GM19455 (cell line): ENCODE measurements around the gene PRUNE2.
A peak's percentile ranks its signal among the peaks of the same experiment; 100 is the strongest.
"Not testable (repeated sequence)": the region's sequence is repeated elsewhere in the genome, so short reads cannot be mapped to it uniquely, and the experiment has no call there.

ENCODE experiments used
- ATAC-seq: cut with Tn5 transposase; IDR thresholded peaks from one replicate; pipeline ENCODE4 v1.9.1; 2021; ENCODE audit not compliant: unreplicated experiment

Gene PRUNE2

GRCh38 chr9:76665966-76666365, 239.9 kb downstream of the PRUNE2 start:
- ATAC-seq = not testable (repeated sequence)

GRCh38 chr9:76665458-76665857, 240.5 kb downstream of the PRUNE2 start:
- ATAC-seq = no peak

- ATAC-seq = no peak
Observed at GRCh38 chr9:76664120-76664519, 241.8 kb downstream of the PRUNE2 start.

DNA sequence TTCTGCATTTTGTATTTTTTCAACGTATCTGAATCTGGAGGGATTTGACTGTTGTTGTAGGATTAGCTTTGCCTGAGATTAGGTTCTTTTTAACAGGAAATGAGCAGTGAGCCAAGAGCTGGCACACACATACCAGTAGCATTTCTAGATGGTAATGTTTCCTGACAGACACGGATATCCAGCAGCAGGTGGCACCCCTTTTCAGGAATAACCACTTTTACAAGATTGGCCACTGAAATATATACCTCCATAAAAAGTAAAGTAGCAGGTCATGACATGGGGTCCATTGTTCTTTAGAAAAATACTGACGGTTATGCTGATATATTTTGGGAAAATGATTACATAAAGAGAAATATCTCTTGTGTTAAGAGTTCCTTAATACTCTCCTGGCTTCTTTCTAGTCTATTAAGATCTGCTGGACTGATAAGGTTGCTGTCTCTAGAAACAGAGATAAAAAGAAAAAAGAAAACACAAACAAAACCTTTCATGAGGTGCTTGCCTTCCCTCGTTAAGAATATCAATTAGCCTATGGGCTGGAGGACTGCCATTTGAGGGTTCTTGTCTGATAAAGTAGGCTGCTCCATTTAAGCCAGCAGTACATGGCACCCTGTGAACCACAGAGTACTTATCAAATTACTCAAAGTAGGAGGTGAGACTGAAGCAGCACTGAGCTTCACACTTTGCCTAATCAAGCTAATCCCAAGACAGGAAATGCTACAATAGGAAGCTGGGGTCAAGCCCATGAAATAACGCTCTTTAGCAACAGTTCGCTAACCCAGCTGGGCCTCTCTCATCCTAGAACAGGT, 243.2 kb downstream of the PRUNE2 start:
- no peak for ATAC-seq

DNA sequence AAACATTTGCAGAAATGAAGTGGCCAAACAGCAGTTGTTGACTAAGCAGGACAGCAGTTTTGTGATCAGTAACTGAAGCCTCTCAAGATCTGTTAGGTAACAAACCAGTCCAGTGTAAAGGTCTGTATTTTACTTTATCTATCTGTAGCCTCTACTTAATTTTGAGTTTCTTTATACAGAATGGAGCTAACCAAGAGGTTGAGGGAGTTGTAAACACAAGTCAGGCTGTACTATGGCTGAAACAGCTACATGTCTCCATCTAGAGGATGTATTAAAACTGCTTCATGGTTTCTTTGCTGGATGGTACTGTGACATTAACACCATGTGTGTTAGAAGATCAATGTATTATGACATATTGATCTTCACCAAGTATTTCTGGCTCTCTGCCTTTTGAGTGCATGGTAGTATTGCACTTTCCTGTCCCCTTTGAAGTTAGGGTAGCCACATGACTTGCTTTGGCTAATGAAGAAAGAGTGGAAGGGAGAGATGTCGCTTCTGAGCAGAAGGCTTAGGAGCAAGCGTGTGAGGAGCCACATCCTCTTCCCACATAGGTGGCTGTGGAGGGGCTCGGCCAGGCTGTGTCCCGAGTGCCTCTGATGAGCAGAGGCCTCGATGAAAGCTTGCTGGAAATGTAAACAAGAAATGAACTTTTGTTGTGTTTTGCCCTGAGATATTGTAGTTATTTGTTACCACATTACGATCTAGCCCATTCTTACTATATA, 247.2 kb downstream of the PRUNE2 start:
- peak; percentile 75 for ATAC-seq

DNA sequence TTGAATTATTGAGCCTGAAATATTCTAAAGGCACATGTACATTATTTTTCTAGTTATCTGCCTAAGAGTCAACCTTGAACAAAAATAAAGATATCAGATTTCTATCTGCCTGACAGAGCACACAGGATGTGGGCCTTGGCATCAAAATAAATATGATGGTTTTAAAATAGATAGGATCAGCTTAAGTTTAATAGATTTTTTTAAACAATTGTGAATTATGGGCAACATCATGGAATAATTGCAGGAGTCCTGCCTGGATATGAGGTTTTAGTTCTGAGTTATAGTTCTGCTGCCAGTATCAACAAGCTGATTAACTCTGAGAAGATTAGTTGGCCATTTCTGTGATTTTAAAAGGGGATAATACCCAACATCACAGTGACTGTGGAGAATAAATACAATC, 248.6 kb downstream of the PRUNE2 start:
- no peak for ATAC-seq

DNA sequence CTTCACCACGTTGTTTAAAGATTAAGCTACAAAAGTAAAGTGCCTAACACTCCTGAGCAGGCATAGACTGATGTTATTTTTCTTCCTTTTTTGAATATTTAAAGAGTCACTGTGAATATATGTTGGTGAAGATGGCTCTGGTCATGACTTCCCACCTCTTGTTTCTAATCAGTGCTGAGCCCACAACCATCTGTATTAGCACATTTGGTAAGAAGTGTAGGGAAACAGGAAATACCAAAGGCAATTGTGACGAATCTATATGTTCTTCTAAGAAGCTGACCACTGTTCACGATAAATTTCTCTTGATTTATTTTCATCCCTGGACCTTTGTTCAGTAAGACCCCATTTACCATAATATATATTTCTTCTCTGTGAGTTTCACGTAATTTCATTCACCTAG, 249.9 kb downstream of the PRUNE2 start:
- ATAC-seq = no peak

- ATAC-seq = no peak
Observed at GRCh38 chr9:76655121-76655541, 250.8 kb downstream of the PRUNE2 start.

GRCh38 chr9:76654575-76654974, 251.3 kb downstream of the PRUNE2 start:
- ATAC-seq = no peak

GRCh38 chr9:76654051-76654461, 251.9 kb downstream of the PRUNE2 start:
- no peak for ATAC-seq

DNA sequence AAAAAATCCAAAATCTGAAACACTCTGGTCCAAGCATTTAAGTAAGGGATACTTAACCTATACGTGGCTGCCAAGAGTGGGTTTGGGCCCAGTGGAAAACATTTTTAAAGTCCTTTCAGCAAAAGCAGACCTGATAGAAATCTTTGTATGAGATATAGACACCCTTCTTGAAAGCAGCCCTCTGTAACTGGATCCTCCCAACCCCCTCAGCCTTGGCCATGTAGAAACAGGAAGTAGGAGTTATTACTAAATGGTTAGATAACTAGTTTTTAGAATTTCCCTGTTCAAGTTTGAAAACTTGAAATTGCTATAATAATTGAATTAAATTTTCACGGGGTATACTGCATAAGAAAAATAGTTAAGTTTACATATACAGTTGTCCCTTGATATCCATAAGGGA, 253.0 kb downstream of the PRUNE2 start:
- no peak for ATAC-seq

GRCh38 chr9:76651119-76651705, 254.7 kb downstream of the PRUNE2 start:
- peak; percentile 76 for ATAC-seq

GRCh38 chr9:76650692-76651091, 255.2 kb downstream of the PRUNE2 start:
- no peak for ATAC-seq

GRCh38 chr9:76649894-76650293, 256.0 kb downstream of the PRUNE2 start:
- ATAC-seq = no peak

GRCh38 chr9:76646249-76646648, 259.7 kb downstream of the PRUNE2 start:
- ATAC-seq = no peak

DNA sequence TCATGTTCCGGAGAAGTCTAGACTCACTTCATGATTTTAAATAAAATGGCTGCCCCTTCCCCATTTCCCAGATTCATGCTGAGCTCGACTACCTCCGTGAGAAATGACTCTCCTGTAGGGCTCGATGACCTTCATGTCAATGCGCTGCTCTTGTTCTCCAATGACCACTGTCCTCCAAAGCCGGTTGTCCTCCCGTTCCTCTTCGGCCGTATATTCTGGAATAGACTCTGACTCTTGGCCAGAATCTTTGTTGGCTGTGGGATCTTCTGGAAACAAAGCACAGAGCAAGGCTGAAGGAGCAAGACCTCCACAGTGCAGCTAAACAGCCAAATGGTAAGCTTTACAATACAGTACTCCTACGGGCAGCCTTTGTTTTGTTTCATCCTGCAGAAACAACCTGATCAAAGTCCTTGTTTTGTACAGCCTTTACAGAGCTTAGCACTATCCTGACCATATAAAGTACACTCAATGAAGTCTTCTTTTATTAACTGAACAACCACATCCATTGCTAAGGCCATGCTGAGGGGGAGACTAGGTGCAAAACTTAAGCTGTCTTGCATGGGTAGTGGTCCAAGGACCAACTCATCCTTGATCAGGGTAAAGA, 261.2 kb downstream of the PRUNE2 start:
- ATAC-seq = no peak

- ATAC-seq = peak; percentile 16
Observed at GRCh38 chr9:76644171-76644570, 261.7 kb downstream of the PRUNE2 start.

DNA sequence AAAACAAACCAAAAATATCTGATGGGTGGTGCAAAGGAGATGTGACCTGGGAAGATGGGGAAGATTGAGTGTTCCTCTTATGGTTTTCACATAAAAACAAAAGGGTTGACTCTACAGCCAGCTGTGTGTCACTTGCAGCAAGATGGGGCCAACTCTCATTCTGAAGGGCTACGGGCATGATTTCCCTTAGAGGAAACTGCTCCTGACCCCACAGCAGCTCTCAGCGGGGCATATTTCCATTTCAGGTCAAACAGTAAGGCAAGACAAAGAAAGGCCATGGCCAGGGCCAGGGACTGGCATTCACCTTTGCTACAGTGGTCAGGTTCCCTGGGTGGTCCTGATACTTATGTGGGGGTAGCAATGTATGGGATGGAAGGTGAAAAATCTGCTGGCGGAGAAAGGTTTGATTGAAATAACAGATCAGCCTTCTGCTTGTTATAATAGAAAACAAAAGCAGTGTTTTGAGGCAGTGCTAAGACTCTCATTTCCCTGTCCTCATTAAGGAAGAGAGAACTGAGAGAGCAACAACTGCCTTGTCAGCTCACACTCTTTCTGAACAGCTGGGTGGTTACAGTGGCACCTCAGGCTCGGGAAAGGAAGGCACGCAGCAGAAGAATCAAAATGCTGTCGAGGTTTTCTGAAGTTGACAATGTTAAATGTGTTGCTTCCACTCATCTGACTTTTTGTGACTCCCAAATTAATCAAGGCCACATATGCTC, 262.4 kb downstream of the PRUNE2 start:
- peak; percentile 98 for ATAC-seq

DNA sequence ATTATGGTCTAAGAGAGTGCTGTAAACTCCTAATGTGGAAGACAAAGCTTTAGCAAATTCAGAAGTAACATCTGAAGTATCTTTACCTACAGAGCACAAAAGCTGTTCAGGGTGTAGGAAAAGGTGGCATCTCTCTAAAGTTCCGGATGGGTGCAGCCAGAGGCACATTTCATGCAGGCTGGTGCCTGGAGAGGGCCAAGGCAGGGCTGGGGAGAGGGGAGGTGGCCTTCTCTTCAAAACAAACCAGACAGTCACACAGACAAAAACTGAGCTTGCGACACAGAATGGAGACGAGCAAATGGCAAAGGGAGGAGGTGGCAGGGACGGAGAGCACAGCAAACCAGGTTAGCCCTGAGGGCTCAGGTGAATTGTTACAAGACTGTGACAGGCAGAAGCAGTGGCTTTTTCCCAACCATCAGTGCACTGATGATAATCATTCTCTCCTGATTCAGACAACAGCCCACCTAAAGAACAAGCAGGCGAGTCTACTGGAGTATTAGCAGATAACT, 263.2 kb downstream of the PRUNE2 start:
- no peak for ATAC-seq

- ATAC-seq = no peak
Observed at GRCh38 chr9:76642074-76642473, 263.8 kb downstream of the PRUNE2 start.

DNA sequence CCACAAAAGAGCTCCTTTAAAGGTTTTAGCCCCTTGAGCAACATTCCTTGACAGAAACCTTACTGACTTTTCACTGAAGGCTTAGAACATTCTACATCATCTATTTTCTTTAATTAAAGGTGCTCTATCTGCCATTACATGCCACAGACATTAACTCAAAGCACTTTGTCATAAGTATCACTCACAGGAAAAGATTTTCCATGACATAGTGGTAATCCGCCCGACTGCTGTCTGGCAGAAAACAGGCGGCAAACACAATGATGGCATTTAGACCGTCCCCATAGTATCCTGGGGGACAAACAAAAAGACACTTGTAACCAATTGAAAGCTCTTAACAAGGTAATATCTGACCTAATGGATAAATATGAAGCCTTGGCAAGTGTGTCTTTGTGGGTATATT, 267.9 kb downstream of the PRUNE2 start:
- no peak for ATAC-seq
